B cell (primary cell): ENCODE data around the gene TNF. TPM values are rescaled to one million over a fixed set of nuclear protein-coding genes. Genes with fewer than 3 reads are reported as not detected.
"Not testable (repeated sequence)": the region's sequence is repeated elsewhere in the genome, so short reads cannot be mapped to it uniquely, and the experiment has no call there.

Experiments used
- ATAC-seq: fragments of 200-7000 bp; cut with Tn5 transposase; one replicate; pipeline ENCODE4 v1.10.0; 2021; ENCODE audit warnings: low read depth, mild to moderate bottlenecking, moderate number of reproducible peaks, moderate library complexity
- CTCF ChIA-PET: fragments of 350-600 bp; sonication (Branson Sonifier 250); formaldehyde crosslinking; loops from one replicate; lab custom pipeline; 2021; ENCODE audit warnings: antibody characterized with exemption, inconsistent platforms; lab: Charles Lee
- POLR2A ChIA-PET: fragments of 350-600 bp; sonication (Branson Sonifier 250); formaldehyde crosslinking; loops from one replicate; lab custom pipeline; 2021; ENCODE audit warnings: antibody characterized with exemption; lab: Charles Lee
- DNase-seq: peaks from one replicate; pipeline ENCODE4 v3.0.0; 2013
- H2AFZ ChIP-seq: 2 replicates; pipeline ENCODE4 v1.6.1; 2012; ENCODE audit warnings: mild to moderate bottlenecking, low read depth, low read length; ENCODE audit not compliant: insufficient read depth, poor library complexity, severe bottlenecking
- H3K27ac ChIP-seq, 2 donors: 1 replicate in 1 of 2; 2 replicates in 1 of 2; pipeline ENCODE4 v1.5.1; 2012 to 2013; ENCODE audit warnings: low read length in 2 of 2, mild to moderate bottlenecking in 2 of 2, moderate library complexity in 1 of 2
- H3K27me3 ChIP-seq, 4 experiments: fragments of 200-600 bp in 1 of 4; sonication (generic) in 1 of 4; replicated peaks in 1 of 4; 1 replicate in 2 of 4; 2 replicates in 2 of 4; pipeline versions ENCODE4 v1.6.1 to v1.7.0; 2013 to 2016; ENCODE audit warnings: low read length in 3 of 4, mild to moderate bottlenecking in 2 of 4, mixed read lengths in 1 of 4, moderate library complexity in 1 of 4; ENCODE audit not compliant: insufficient read depth in 4 of 4, control insufficient read depth in 3 of 4; ENCODE audit errors: control extremely low read depth in 1 of 4
- H3K36me3 ChIP-seq, 2 experiments: replicated peaks in 1 of 2; 1 replicate in 1 of 2; 2 replicates in 1 of 2; pipeline versions ENCODE4 v1.6.1 to v1.7.1; 2013; ENCODE audit warnings: low read length in 1 of 2; ENCODE audit not compliant: insufficient read depth in 2 of 2, control insufficient read depth in 1 of 2; ENCODE audit errors: control extremely low read depth in 1 of 2, extremely low read depth in 1 of 2
- H3K4me1 ChIP-seq, 2 donors: fragments of 200-600 bp in 1 of 2; sonication (generic) in 1 of 2; 1 replicate in 1 of 2; 2 replicates in 1 of 2; pipeline versions ENCODE4 v1.5.1 to v1.6.1; 2013 to 2017; ENCODE audit warnings: low read length in 2 of 2; ENCODE audit not compliant: control insufficient read depth in 2 of 2, insufficient read depth in 2 of 2
- H3K4me2 ChIP-seq: replicated peaks from 2 replicates; pipeline ENCODE3; 2012; ENCODE audit warnings: mild to moderate bottlenecking, low read depth, low read length; ENCODE audit not compliant: poor library complexity, severe bottlenecking
- H3K4me3 ChIP-seq, 5 experiments: fragments of 200-600 bp in 1 of 5; sonication (generic) in 1 of 5; 1 replicate in 3 of 5; 2 replicates in 2 of 5; pipeline versions ENCODE4 v1.5.1 to v1.7.0; 2011 to 2016; ENCODE audit warnings: low read length in 4 of 5, mild to moderate bottlenecking in 4 of 5, low read depth in 2 of 5, control low read depth in 1 of 5, moderate library complexity in 1 of 5; ENCODE audit not compliant: insufficient read depth in 1 of 5; ENCODE audit errors: control extremely low read depth in 1 of 5, extremely low read depth in 1 of 5
- H3K79me2 ChIP-seq: fragments of 200-600 bp; sonication (generic); one replicate; pipeline ENCODE4 v1.6.0; 2016; ENCODE audit warnings: low read length; ENCODE audit not compliant: control insufficient read depth, insufficient read depth
- H3K9ac ChIP-seq: fragments of 200-600 bp; sonication (generic); 2 replicates; pipeline ENCODE4 v1.6.1; 2017; ENCODE audit warnings: mild to moderate bottlenecking, low read length, moderate library complexity
- H3K9me3 ChIP-seq, 3 donors: one replicate each; pipeline versions ENCODE4 v1.6.1 to v1.7.1; 2013; ENCODE audit warnings: low read length in 2 of 3; ENCODE audit not compliant: control insufficient read depth in 2 of 3, insufficient read depth in 1 of 3; ENCODE audit errors: control extremely low read depth in 1 of 3
- H4K20me1 ChIP-seq: 2 replicates; pipeline ENCODE4 v1.6.0; 2012; ENCODE audit warnings: mild to moderate bottlenecking, low read length; ENCODE audit not compliant: insufficient read depth, control insufficient read depth, poor library complexity, severe bottlenecking
- H3K27ac Mint-ChIP-seq: one replicate; pipeline ENCODE4 v1.8.0; 2021; ENCODE audit warnings: mixed read lengths
- H3K27me3 Mint-ChIP-seq: one replicate; pipeline ENCODE4 v1.8.0; 2021; ENCODE audit warnings: mixed read lengths
- H3K4me1 Mint-ChIP-seq: one replicate; pipeline ENCODE4 v1.8.0; 2021; ENCODE audit warnings: mixed read lengths
- H3K4me3 Mint-ChIP-seq: one replicate; pipeline ENCODE4 v1.8.0; 2021; ENCODE audit warnings: mixed read lengths
- H3K9me3 Mint-ChIP-seq: one replicate; pipeline ENCODE4 v1.8.0; 2022; ENCODE audit warnings: mixed read lengths; ENCODE audit not compliant: insufficient read depth
- EZH2 ChIP-seq: IDR thresholded peaks from 2 replicates; pipeline ENCODE4 v1.6.1; 2012; ENCODE audit warnings: borderline replicate concordance, low read depth, mild to moderate bottlenecking, moderate library complexity, low read length; ENCODE audit not compliant: insufficient read depth, poor library complexity, severe bottlenecking
- WGBS: methylation state at CpG from one replicate; pipeline ENCODE4 v1.1.5; 2013; ENCODE audit warnings: missing lambda C conversion rate; ENCODE audit not compliant: insufficient coverage; 5-methylcytosine and 5-hydroxymethylcytosine counted together
- intact Hi-C: fragments of 100-400 bp; cut with micrococcal nuclease; formaldehyde crosslinking; loops from one replicate; pipeline ENCODE4 v1.10.0; 2022
- polyA plus RNA-seq: library from polyadenylated mRNA; depleted of rRNA; stranded (reverse); fragments of >200 nt; gene quantifications from 2 replicates; pipeline ENCODE4 v1.2.3, GENCODE V29; 2012
- total RNA-seq, 2 donors: library from RNA; stranded (reverse); fragments of 120-200 nt in 1 of 2; gene quantifications; 1 replicate in 1 of 2; 2 replicates in 1 of 2; pipeline versions ENCODE4 v1.2.3 to v1.2.4, GENCODE V29; 2013 to 2022
- TF ChIP-seq, protein P1 (sequence below): fragments of 200-600 bp; IDR thresholded peaks from one replicate; pipeline ENCODE4 v1.8.0; 2022; ENCODE audit warnings: antibody characterized with exemption, mild to moderate bottlenecking

The TNF gene
- total and polyA plus RNA-seq, 2 donors (not counting 1 experiment from before 2014, with no cell fraction given) = 21.9 to 22.2 TPM

DNA sequence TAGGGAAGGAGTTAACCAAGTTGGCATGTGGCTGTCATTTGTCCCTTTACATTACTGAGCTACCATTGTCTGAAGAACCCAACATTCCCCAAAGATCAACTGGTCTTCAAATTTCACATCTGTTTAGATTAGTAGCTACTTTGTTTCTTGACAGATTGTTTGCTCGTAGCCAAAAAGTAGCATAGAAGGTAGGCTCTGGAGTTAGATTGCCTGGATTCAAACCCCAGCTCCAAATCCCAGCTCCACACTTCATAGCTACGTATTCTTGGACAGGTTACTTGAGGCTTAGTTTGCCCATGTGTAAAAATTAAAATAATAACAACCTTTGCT, 26.9 kb upstream of the TNF start:
- TF ChIP-seq, protein P1, sequence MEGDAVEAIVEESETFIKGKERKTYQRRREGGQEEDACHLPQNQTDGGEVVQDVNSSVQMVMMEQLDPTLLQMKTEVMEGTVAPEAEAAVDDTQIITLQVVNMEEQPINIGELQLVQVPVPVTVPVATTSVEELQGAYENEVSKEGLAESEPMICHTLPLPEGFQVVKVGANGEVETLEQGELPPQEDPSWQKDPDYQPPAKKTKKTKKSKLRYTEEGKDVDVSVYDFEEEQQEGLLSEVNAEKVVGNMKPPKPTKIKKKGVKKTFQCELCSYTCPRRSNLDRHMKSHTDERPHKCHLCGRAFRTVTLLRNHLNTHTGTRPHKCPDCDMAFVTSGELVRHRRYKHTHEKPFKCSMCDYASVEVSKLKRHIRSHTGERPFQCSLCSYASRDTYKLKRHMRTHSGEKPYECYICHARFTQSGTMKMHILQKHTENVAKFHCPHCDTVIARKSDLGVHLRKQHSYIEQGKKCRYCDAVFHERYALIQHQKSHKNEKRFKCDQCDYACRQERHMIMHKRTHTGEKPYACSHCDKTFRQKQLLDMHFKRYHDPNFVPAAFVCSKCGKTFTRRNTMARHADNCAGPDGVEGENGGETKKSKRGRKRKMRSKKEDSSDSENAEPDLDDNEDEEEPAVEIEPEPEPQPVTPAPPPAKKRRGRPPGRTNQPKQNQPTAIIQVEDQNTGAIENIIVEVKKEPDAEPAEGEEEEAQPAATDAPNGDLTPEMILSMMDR = no peak
- TF ChIP-seq EZH2 = no peak
- ATAC-seq (no peak), DNase-seq (no peak)
- H3K9me3 ChIP-seq = peaks cover 0 to 3% (median 0%) of the 10 kb centered on the region in 3 donors
- no peaks in the 10 kb centered on the region for H3K27me3 Mint-ChIP-seq
- WGBS = no CpG with 5 or more reads among the region's 2 CpGs
- H3K9me3 Mint-ChIP-seq = no peaks in the 10 kb centered on the region
- no peaks in the 10 kb centered on the region for H3K27me3 ChIP-seq
- H3K36me3 ChIP-seq = peaks cover 0 to 3% of the 10 kb centered on the region in 2 experiments
- CTCF ChIA-PET = interaction anchor here (0.6 to 29.4 kb wide), 7 partner anchors 19 to 281 kb away, joined by 3 to 2241 read pairs (median 5); partner anchors contain the start of genes AIF1, LSM2, LST1 and LTA
- no peak overlapping the region for H3K4me3 ChIP-seq
- H3K4me1 Mint-ChIP-seq = peaks cover 36% of the 10 kb centered on the region
- no peak overlapping the region for H3K9ac ChIP-seq
- H3K27ac ChIP-seq = peak overlapping the region in 1 of 2 donors; percentile 83
- peak overlapping the region; percentile 47 for H3K4me3 Mint-ChIP-seq
- peaks cover 25 to 46% of the 10 kb centered on the region in 2 donors for H3K4me1 ChIP-seq
- no peak overlapping the region for H3K4me2 ChIP-seq
- H3K79me2 ChIP-seq = peaks cover 43% of the 10 kb centered on the region
- no peaks in the 10 kb centered on the region for H4K20me1 ChIP-seq
- peak overlapping the region; percentile 59 for H3K27ac Mint-ChIP-seq
- POLR2A ChIA-PET = interaction anchor here (0.6 to 42.6 kb wide), 4 partner anchors 36 to 315 kb away, joined by 3 to 1450 read pairs (median 5); partner anchors contain the start of genes LST1, LTA, LTB and NCR3
- no peak overlapping the region for H2AFZ ChIP-seq
- intact Hi-C loops = no loop called here

- H3K9me3 ChIP-seq, H3K27ac ChIP-seq, H3K36me3 ChIP-seq, H4K20me1 ChIP-seq, H3K9ac ChIP-seq, H3K27me3 Mint-ChIP-seq, H2AFZ ChIP-seq, H3K9me3 Mint-ChIP-seq, H3K27me3 ChIP-seq: not testable (repeated sequence)
- intact Hi-C loops = loop anchor here (1.0 kb wide), 3 partner anchors 9 to 47 kb away; no protein-coding TSS in a partner anchor
- peak overlapping the region; percentile 89 for H3K27ac Mint-ChIP-seq
- CTCF ChIA-PET = interaction anchor here (0.6 to 29.4 kb wide), 39 partner anchors 9 to 401 kb away, joined by 3 to 2241 read pairs (median 4); partner anchors contain the start of genes AIF1, BAG6, C6orf47 and DDX39B
- ATAC-seq = peak; percentile 13
- Histone ChIP-seq H3K4me1 (peaks cover 29 to 51% of the 10 kb centered on the region in 2 donors), H3K4me2 (peak overlapping the region; percentile 48), H3K4me3 (peak overlapping the region in 2 of 5 experiments; percentile 8 to 12), H3K79me2 (peaks cover 55% of the 10 kb centered on the region)
- peaks cover 51% of the 10 kb centered on the region for H3K4me1 Mint-ChIP-seq
- TF ChIP-seq, protein P1 = peak; percentile 78
- POLR2A ChIA-PET = interaction anchor here (1.0 to 42.6 kb wide), 4 partner anchors 9 to 101 kb away, joined by 3 to 1450 read pairs (median 4); partner anchors contain the start of genes BAG6, DDX39B, LST1 and LTA
- peak; percentile 86 for DNase-seq
- H3K4me3 Mint-ChIP-seq = peak overlapping the region; percentile 71
- WGBS = 17% methylated on average over 2 of the region's 5 CpGs
These were observed 24.0 kb upstream of the TNF start for GRCh38 chr6:31551371-31551770.
